ENCODE measurements around the gene RETREG1.
"Not testable (repeated sequence)": the region's sequence is repeated elsewhere in the genome, so short reads cannot be mapped to it uniquely, and the experiment has no call there.

Gene RETREG1

DNA sequence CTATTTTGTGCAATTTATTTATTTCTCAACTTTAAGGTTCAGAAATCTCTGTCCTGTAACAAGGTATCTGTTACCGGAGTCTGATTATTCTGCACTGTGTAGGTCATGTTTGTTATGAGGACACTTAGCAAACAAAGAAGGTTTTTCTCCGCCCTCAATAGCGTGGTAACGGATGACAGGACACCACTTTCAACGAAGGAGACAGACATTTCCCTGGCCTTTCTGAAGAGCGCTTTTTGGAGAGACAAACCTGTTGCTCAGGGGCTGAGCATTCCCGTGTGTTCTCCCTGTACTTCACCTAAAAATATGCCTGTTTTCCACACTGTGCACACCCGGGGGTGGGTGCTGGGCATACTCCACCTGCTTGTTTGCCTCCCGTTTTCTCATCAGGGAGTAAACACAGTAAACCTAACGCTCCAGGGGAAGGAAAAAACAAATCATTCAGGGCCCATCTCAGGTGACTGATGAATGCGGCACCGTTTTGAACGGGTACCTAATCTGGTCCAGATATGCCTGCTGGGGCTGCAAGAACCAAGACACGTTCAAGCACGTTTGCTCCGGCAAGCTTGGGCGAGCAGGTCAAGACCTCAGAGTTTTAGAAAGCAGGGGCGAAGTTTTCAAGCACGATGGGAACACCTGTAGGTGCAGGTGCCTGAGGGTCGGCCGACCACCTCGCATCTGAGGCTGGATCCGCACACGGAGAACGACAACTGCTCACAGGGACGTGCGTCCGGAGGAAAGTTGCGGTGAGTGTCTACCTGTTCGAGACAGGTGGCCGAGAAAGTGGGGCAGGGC, 859 bp downstream of the RETREG1 start:
- DNase-seq, result no peak

DNA sequence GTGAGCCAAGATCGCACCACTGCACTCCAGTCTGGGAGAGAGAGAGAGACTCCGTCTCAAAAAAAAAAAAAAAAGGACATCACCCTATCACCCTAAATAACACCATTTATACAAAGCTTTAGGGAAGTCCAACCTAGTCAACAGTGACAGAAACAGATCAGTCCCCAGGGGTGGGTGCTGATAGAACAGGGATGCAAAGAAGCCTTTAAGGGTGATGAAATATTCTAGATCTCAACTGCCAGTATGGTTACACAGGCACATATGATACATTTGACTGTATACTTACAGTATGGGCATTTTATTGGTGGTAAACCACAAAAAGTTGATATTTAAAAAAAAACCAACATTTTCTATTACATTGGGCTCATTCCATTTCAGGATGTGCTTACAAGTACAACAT, 4.8 kb downstream of the RETREG1 start:
- DNase-seq, result no peak

DNA sequence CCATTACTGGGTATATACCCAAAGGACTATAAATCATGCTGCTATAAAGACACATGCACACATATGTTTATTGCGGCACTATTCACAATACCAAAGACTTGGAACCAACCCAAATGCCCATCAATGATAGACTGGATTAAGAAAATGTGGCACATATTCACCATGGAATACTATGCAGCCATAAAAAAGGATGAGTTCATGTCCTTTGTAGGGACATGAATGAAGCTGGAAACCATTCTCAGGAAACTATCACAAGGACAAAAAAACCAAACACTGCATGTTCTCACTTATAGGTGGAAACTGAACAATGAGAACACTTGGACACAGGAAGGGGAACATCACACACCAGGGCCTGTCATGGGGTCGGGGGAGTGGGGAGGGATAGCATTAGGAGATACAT, 5.9 kb downstream of the RETREG1 start:
- DNase-seq, result not testable (repeated sequence)

DNA sequence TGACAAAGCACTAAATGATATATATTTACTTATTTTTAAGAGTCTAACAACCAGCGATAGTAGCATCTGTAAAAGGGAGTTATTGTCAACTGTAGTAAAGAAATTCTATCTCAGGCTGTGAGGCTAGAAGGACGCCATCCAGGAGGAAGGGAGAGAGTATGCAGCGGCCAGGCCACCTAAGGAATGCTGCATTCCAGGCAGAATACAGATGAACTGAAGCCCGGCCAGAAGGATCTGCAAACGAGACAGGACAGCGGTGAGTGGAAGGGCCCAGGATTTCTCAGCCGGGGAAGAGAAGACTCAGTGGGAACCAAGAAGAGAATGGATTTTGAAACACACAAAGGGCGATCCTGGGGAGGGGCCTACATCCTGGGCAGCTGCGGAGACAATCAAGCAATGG, 7.4 kb downstream of the RETREG1 start:
- DNase-seq, result no peak

DNA sequence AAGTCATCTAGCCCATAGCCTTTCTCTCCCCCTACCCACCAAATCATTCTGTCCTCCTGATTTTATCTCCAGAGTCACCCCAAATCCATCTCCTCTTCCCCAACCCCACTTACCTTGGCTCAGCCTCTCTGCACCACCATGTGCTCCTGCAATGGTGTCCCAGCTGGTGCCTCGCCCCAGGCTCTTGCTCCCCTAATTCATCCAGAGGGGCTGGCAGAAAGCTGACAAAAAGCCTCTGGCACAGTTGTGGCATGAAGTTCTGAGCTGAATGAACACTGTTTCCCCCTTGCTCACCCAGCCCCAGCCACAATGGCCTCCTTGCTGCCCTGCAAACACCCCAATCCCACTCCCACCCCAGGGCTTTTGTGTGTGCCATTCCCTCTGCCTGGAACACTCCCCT, 10.2 kb downstream of the RETREG1 start:
- no peak for DNase-seq

DNA sequence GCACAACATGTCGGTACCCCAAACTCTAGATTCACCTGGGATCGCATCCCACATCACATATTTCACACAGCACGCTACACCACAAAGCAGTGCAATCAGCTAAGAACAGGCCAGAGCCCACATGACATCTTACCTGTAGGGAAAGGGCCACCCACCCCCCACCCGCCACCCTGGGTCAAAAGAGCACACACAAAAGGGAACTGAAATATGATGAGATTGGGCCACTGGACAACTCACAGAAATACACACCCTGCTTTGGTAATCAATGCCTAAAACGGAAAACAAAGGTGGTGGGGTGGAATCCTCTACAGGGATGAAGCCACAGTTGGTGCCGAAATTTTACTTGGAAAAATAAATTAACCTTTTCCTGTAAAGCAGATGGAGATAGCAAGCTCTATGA, 13.1 kb downstream of the RETREG1 start:
- no peak for DNase-seq

DNA sequence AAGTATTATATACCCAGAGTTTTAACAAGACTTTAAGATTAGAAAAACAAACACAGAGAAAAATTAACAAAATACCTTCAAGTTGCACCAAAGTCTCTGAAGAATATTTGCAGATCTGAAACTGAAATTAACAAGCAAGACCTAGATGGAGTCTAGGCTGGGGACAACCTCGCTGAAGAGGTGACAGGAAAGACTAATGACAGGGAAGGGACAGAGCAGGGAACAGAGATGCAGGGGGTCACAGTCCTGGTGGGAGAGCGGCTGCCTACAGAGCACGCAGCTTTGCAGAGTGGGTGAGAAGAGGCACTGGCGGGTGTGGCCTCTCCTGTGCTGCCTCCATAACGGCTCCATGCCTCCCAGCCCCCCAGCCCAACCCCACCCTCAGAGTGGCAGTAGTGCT, 13.5 kb downstream of the RETREG1 start:
- DNase-seq, result no peak

DNA sequence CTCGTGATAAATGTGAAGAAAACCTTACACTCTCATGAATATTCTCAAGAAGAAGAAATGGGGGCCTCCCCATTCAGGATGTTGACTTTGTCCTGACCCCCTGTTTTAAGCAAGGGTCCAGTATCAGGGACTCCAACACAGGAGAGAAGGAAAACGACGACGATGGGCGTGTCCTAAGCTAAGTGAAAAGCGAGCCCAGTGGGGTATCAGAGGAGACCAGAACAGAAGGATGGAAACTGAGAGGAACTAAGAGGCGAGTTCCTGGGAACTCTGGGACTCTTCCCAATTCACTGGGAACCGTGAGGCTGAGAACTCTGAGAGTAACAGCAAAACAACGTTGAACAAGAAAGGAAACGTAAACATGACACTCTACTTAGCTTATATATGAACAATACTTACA, 14.6 kb downstream of the RETREG1 start:
- no peak for DNase-seq

DNA sequence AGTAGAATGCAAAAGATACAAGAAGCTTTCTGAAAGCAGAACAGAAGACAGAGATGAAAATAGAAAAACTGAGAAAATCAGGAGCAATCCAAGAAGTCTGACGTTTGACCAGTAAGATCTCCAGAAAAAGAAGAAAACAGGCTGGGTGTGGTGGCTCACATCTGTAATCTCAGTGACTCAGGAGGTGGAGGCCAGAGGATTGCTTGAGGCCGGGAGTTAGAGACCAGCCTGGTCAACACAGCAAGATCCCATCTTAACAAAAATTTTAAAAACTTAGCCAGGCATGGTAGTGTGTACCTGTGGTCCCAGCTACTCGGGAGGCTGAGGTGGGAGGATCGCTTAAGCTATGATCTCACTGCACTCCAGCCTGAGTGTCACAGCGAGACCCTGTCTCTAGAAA, 15.9 kb downstream of the RETREG1 start:
- peak in 2 of 3 donors; percentile 35 to 48 for DNase-seq

DNA sequence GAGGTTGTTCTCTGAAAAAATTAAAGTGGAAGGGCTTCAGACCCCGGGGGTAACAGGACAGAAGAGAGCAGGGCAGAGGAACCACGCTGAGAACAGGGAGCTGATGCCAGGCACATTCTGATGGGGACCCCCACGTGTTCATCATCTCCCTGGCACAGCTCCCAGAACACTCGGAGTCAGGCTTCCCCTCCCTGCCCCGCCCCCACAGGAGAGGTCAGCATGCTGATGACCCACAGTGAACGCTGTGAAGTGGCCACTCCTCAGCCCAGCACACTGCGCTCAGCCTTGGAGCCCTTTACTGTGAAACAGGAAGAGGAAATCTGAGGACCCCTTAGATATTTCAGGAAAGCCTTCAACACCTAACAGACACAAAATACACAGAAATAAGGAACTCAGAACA, 16.4 kb downstream of the RETREG1 start:
- DNase-seq, result peak; percentile 72 to 87 (median 75)

DNA sequence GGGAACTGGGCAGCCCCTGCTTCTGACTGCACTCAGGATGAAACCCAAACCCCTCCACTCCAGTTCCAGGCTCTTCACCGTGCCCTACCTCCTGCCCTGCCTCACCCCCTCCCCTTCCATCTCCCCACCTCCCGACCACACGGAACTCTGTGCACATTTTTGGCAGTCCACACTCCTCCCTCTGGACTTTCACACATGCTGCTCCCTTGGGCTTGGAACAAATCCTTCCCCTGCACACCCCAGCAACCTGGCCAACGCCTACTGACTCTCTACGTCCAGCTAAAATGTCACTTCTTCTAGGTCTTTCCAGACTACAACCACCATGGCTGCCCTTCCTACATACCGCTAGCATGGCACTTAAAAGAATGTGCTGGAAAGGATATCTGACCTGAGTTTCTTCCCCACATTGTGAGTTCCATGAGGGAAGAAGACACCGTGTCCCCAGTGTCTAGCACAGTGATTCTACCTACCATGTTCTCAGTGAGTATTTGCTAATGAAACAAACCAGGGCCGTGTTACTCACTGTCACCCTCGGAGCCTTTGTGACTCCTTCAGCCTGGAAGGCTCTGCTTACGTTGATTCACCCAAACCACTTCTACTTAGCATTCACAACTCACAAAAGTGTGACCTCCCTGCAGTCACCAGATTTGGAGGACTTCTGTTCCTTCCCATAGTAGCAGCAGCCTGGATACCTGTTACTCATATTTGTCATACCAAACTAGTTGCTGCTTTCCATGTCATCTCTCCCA, 18.7 kb downstream of the RETREG1 start:
- DNase-seq, result no peak

DNA sequence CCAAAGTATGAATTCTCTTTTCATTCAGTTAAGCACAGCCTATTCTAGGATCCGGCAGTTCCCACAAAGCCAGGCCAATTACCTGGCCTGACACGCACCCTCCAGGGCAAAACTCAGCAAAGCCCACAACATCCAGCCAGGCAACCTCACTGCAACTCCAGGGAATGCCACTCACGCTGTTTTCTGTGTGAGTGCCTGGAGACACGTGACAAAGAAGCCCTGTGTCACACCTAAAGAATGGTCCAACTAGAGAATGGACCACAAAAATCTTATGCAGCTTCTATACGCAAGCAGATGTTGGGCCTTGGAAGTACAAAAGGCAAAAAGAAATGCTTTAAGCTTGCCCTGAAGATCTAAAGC, 20.2 kb downstream of the RETREG1 start:
- DNase-seq, result no peak

DNA sequence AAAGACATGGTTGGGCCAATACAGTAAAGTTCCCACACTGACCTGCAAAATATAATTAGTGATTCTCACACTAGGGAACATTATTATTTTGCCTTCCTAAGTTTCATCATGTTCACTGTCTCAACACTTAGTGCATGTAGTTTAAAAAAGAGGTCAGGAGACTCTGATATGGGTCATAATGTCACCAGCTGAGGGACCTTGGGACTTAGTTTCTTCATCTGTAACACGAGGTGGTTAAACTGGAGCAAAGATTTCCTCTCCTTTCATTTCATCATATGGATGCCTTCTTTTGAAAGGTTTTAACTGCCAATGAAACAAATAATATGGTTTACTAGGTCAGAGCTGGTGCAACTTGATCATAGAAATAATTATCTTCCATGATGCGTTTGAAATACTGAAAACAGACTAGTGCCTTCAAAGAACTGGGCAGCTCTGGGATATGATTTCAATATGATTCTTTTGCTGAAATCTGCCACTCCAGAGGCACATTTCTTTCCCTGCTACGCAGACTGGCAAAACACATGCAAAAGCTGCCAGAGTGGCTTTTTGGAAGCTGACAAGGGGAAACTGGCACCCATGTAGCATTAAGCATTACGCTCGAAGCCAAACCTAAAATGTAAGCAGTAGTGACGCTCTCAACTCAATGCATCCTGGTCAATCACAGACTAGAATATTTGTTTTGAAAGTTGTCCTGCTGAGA, 20.8 kb downstream of the RETREG1 start:
- peak in 1 of 3 donors; percentile 31 for DNase-seq

DNA sequence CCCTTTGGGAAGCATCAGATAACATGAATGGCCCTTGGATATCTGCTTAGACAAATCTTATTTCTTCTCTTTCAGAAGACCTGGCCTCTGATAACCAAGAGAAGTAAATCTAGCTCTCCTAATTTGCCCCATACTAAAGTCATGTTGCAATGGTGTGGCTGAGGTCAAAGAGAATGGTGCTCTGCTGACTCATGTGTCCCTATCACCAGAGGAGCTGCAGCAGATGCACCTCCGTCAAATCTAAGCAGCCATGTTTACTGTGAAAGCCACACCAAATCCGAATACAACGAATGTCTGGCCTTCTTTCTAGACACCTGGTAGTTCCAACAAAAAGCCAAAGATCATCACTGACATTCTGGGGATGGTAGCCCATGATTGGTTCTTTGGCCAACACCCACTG, 23.2 kb downstream of the RETREG1 start:
- peak; percentile 44 to 53 (median 45) for DNase-seq

DNA sequence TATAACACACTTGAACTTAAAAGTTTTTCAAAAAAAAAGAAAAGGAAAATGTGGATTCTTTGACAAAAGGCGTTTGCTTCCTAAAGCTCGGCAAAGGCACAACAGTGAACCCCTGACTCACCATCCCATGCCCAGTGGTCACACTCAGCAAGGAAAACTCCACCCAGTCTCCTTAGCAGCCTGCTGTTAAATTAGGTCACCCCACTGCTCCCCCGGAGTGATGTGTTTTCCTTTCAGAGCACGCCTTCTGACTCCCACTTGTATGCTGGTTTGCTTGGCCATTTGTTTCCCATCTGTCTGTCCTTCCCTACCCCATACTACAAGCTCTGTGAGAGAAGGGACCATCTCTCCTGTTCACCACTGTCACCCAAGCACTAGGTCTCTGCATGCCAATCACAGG, 23.8 kb downstream of the RETREG1 start:
- peak; percentile 72 to 89 (median 83) for DNase-seq

DNA sequence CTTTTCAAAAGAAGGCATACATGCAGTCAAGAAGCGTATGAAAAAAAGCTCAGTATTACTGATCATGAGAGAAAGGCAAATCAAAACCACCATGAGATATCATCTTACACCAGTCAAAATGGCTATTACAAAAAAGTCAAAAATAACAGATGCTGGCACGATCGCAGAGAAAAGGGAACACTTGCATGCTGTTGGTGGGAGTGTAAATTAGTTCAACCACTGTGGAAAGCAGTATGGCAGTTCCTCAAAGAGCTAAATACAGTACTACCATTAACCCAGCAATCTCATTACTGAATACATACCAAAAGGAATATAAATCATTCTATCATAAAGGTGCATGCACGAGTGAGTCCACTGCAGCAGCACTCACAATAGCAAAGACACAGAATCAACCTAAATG, 24.5 kb downstream of the RETREG1 start:
- no peak for DNase-seq

DNA sequence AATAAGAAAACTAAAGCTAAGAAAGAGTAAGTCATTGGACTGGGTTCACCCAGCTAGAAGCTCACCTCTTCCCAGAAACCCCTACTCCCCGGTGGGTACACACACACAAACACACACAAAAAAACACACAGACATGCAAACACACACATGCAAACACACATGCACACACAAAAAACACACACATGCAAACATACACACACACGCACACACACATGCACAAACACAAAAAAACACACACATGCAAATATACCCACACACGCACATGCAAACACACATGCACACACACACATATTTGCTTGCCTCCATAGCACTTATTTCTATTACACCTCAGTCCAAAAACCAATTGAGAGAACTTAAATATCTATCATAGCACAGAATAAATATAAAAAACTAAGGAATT, 26.1 kb downstream of the RETREG1 start:
- no peak for DNase-seq

DNA sequence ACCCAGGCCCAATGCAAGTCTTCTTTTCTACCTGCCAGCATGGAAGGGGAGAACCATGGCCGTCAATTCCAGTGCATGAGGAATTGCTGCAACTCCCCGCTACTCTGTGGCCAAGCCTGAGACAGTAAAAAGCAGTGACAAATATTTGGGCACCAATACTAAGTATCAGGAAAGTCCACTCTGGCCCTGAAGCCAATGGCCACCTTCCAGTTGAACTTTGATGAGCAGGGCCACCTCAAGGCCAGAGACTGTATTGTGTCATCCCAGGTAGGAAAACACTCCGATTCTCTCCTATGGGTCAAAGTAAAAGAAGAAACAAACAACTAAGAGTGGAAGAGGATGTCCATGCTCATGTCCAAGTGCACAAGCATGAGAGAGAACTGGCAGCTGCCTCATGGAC, 27.1 kb downstream of the RETREG1 start:
- DNase-seq, result no peak

DNA sequence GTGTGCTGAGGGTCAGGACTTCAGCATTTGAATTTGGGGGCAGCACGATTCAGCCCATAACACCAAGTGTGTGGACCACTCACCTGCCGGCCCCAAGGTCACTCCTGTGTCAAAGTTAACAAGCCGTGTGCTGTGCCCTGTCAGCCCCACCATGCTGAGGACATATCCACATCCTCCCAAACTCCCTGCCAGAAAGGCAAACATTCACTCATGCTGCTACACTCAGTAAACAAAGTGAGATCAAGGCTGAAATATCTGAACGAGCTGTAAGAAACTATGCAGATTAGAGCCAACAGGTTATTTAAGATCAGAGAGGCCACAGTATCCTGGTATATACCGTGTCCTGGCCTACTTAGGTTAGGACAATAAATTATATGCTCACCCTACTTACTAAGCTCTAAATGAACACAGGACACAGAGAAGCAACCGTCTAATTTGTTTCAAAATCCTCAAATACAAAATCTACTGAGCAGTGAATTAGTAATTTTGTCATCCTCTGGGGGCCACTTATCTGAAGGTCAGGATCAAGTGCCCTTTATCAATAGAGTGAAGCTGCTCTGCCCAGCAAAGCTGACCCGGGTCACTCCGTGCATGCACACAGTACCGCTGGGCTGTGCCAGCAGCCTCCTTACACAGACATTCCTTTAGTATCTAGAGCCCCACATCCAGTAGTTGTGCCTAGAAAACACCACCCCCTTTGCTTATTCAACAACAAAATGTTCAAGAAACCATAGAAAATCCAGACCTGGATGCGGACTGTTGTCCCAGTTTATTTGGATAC, 28.2 kb downstream of the RETREG1 start:
- DNase-seq, result no peak

DNA sequence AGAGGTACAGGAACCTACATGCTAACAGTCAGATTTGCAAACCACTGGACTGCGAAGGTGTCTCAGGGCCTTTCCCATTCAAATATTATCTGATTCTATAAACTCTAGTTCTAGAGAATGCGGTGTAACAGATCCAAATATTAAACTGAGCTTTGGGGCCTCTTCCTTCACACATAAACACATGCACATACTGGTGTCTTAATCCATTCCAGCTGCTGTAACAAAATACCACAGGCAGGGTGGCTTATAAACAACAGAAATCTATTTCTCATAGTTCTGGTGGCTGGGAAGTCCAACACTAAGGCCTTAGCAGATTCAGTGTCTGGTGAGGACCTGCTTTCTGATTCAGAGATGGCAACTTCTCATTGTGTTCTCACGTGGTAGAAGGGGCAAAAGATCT, 30.2 kb downstream of the RETREG1 start:
- no peak for DNase-seq

DNA sequence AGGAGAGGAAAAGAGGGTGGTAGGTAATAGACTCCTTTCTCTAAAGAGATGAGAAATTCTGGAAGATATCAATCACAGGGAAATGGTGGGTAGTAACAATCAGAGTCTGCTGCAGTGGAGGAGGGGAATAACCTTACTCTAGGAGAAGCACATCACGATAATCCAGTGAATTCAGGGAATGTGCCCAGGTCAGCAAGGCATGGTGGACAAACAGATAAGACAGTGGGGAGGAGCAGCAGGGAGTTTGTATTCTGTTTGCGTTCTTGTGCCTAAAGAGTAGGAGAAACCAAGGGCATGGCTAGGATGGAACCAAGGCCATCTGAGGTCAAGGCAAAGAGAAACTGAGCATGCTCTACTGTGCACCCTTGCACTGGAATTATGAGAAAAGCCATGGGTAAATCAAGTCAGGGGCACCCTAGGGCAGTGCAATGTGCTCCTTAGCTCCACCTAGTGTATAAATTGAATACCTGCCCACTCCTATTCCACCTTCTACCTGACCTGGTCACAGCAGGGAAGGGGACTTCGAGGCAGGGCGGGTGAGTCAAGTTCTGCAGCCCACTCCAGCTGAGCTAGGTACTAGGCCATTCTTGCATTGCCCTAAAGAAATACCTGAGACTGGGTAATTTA, 31.6 kb downstream of the RETREG1 start:
- no peak for DNase-seq

DNA sequence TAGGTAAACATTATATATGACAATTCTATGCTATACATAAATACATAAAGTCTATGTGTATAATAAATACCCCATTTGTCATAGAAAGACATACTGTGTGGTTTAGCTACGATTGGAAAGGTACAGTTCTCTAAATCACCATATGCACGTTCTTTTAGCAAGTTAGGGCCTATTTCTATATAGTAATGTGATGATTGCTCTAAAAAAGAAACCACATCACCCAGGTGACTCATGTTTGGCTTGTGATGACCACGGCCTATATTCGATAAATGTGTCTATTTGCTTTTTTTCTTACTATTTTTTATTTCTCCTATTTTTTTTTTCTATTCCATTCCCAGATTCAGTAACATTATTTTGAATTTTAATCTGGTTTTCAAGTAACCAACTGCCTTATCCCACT, 34.7 kb downstream of the RETREG1 start:
- DNase-seq, result no peak

DNA sequence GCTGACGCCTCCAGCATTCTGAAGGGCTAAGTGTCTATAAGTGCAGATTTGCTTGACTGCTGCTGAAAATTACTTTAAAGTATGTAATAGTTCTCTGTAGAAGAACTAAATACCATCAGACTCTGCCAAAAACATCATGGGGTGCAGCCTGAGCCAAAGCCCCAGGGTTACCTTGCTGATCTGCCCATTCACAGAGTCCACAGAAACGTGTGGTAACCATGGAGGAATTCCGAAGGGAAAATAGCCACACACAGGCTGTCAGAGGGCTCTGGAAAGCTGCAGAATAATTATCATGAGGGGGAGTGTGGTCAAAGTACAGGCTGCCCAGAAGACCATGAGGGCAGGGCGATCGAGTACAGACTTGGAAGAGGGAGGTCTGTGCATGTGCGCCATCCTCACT, 36.4 kb downstream of the RETREG1 start:
- DNase-seq, result no peak

Data from suppressor macrophage treated with lipopolysaccharide for 1 hour (primary cell).